ENCODE data around the gene C2orf80.

- TF ChIP-seq CTCF (conservative IDR thresholded peaks at IDR 0.05; ENCODE audit: low read depth in 2 of 2) (no peak), EZH2 (IDR thresholded peaks at IDR 0.05; ENCODE audit: low read depth, unreplicated experiment) (no peak), POLR2AphosphoS5 (IDR thresholded peaks at IDR 0.05; ENCODE audit: low read depth) (no peak), REST (IDR thresholded peaks at IDR 0.05; ENCODE audit: unreplicated experiment) (no peak), EZH2phosphoT487 (IDR thresholded peaks at IDR 0.05; ENCODE audit: unreplicated experiment) (no peak), CREB1 (CRISPR knock-in tag; IDR thresholded peaks at IDR 0.05; ENCODE audit: low read depth) (no peak), ETS1 (IDR thresholded peaks at IDR 0.05) (no peak), STAT1 (IDR thresholded peaks at IDR 0.05; ENCODE audit: unreplicated experiment) (no peak), JUNB (IDR thresholded peaks at IDR 0.05; ENCODE audit: unreplicated experiment) (no peak), ZNF462 (CRISPR knock-in tag; IDR thresholded peaks at IDR 0.05) (no peak), NANOG (IDR thresholded peaks at IDR 0.05; ENCODE audit: borderline replicate concordance) (no peak), ZNF114 (CRISPR knock-in tag; IDR thresholded peaks at IDR 0.05) (no peak), ZNF331 (CRISPR knock-in tag; IDR thresholded peaks at IDR 0.05; ENCODE audit: low read depth) (no peak)
Observed at GRCh38 chr2:208142240-208142924, 47.4 kb downstream of the C2orf80 start.

All from GM23338 (cell line).